HEK293T (cell line): ENCODE data around the gene PICK1.
A peak's percentile ranks its signal among the peaks of the same experiment; 100 is the strongest.

Experiments used
- CTCF ChIA-PET: fragments of 350-600 bp; formaldehyde crosslinking; extraction: SDS; loops from one replicate; lab custom pipeline; 2021; ENCODE audit warnings: antibody characterized with exemption, inconsistent platforms; lab: Yijun Ruan, JAX
- POLR2A ChIA-PET: fragments of 350-600 bp; formaldehyde crosslinking; extraction: SDS; loops from one replicate; lab custom pipeline; 2020; ENCODE audit warnings: antibody characterized with exemption, inconsistent platforms; lab: Yijun Ruan, JAX
- DNase-seq: peaks from one replicate; pipeline ENCODE4 v3.0.0; 2012; ENCODE audit warnings: mixed read lengths; ENCODE audit errors: extremely low spot score
- ARNT ChIP-seq: fragments of 450-650 bp; IDR thresholded peaks from 2 replicates; pipeline ENCODE4 v1.6.1; 2017; ENCODE audit warnings: mild to moderate bottlenecking
- BHLHE40 ChIP-seq: fragments of 450-650 bp; IDR thresholded peaks from 2 replicates; pipeline ENCODE4 v1.6.1; 2016; ENCODE audit warnings: mild to moderate bottlenecking, moderate library complexity, borderline replicate concordance
- CTBP1 ChIP-seq: fragments of 450-650 bp; IDR thresholded peaks from 2 replicates; pipeline ENCODE4 v1.6.1; 2016; ENCODE audit warnings: borderline replicate concordance
- ELF4 ChIP-seq: fragments of 450-650 bp; IDR thresholded peaks from 2 replicates; pipeline ENCODE4 v1.6.1; 2017; ENCODE audit warnings: antibody characterized with exemption
- FOXA1 ChIP-seq: fragments of 450-650 bp; IDR thresholded peaks from 2 replicates; pipeline ENCODE4 v1.6.1; 2016; ENCODE audit warnings: mild to moderate bottlenecking
- FOXK2 ChIP-seq: fragments of 450-650 bp; IDR thresholded peaks from 2 replicates; pipeline ENCODE4 v1.6.1; 2016; ENCODE audit warnings: mild to moderate bottlenecking
- FOXM1 ChIP-seq: fragments of 450-650 bp; IDR thresholded peaks from 2 replicates; pipeline ENCODE4 v1.6.1; 2017; ENCODE audit warnings: mild to moderate bottlenecking, borderline replicate concordance
- HDGF ChIP-seq: fragments of 450-650 bp; IDR thresholded peaks from 2 replicates; pipeline ENCODE4 v1.6.1; 2017; ENCODE audit warnings: antibody characterized with exemption, borderline replicate concordance
- L3MBTL2 ChIP-seq: fragments of 450-650 bp; conservative IDR thresholded peaks from 2 replicates; pipeline ENCODE4 v1.6.1; 2016; ENCODE audit warnings: mild to moderate bottlenecking
- LEF1 ChIP-seq: fragments of 450-650 bp; IDR thresholded peaks from 2 replicates; pipeline ENCODE4 v1.6.1; 2017; ENCODE audit warnings: mild to moderate bottlenecking, borderline replicate concordance
- NFRKB ChIP-seq: fragments of 450-650 bp; IDR thresholded peaks from 2 replicates; pipeline ENCODE4 v1.6.1; 2016; ENCODE audit warnings: mild to moderate bottlenecking, moderate library complexity
- PKNOX1 ChIP-seq: fragments of 450-650 bp; IDR thresholded peaks from 2 replicates; pipeline ENCODE4 v1.6.1; 2016
- SP1 ChIP-seq: fragments of 450-650 bp; IDR thresholded peaks from 2 replicates; pipeline ENCODE4 v1.6.1; 2017
- SUZ12 ChIP-seq: fragments of 450-650 bp; IDR thresholded peaks from 2 replicates; pipeline ENCODE4 v1.6.1; 2016; ENCODE audit warnings: mild to moderate bottlenecking
- TARDBP ChIP-seq: fragments of 450-650 bp; IDR thresholded peaks from 2 replicates; pipeline ENCODE4 v1.6.1; 2016
- ZNF384 ChIP-seq: fragments of 450-650 bp; IDR thresholded peaks from 2 replicates; pipeline ENCODE4 v1.6.1; 2016

Gene PICK1

GRCh38 chr22:38097058-38097457, 39.9 kb downstream of the PICK1 start:
- TF ChIP-seq ARNT (no peak), FOXA1 (no peak), FOXK2 (no peak), ELF4 (no peak), HDGF (no peak), PKNOX1 (no peak), SUZ12 (no peak)
- POLR2A ChIA-PET, result no interaction called here
- CTCF ChIA-PET, result interaction anchor here (1.3 to 1.8 kb wide), 3 partner anchors 11 to 44 kb away, joined by 3 to 9 read pairs (median 4); no protein-coding TSS in a partner anchor
- no peak for DNase-seq

GRCh38 chr22:38097557-38098409, 40.6 kb downstream of the PICK1 start:
- no peak for DNase-seq
- TF ChIP-seq L3MBTL2 (peak; percentile 54), NFRKB (no peak), CTBP1 (no peak), FOXM1 (no peak), SP1 (no peak), TARDBP (no peak), BHLHE40 (no peak), LEF1 (no peak)
- CTCF ChIA-PET, result interaction anchor here (0.5 to 1.8 kb wide), 4 partner anchors 10 to 45 kb away, joined by 3 to 9 read pairs (median 4); no protein-coding TSS in a partner anchor
- POLR2A ChIA-PET, result interaction anchor here (0.9 kb wide), 1 partner anchor 28 kb away, joined by 3 read pairs; no protein-coding TSS in a partner anchor

DNA sequence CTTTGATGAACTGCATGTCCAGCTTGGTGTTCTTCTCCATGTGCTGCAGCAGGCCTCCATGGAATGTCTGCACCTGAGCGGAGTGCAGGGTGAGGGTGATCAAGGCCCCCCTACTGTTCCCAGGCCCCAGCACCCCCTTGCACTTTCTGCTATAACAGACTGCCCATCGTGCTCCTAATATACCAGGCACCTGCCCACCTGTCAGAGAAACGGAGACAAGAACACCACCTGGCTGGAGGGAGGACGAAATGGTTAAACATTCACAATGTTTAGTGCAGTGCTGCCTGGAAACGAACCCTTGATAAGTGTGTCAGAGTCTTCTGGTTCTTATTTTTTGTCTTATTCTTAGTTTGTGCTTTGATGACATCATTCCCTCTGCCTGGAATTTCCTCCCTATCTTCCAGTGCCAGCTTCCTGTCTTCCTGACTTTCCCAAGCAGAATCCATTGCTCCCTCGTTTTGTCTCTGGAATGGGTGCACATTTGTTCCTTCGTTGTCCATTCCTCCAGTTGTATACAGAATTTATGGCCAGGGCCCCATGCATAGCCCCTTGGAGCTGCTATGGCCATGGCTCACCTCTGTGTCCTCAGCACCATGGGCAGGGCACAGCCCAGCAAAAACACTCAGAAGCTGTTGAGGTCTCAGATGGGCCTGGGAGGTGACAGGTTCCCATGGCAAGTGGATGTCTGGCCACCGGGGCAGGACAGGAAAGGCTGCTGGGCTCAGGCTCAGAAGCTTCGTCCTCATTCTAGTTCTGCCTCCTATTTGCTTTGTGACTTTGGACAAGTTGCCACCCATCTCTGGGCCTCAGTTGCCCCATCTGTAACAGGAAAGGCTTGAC, 41.4 kb downstream of the PICK1 start:
- ChIA-PET CTCF (interaction anchor here (1.7 to 1.8 kb wide), 2 partner anchors 10 to 46 kb away, joined by 3 to 9 read pairs; no protein-coding TSS in a partner anchor), POLR2A (interaction anchor here (0.9 kb wide), 1 partner anchor 28 kb away, joined by 3 read pairs; no protein-coding TSS in a partner anchor)
- no peak for TF ChIP-seq SUZ12
- no peak for TF ChIP-seq FOXA1
- no peak for TF ChIP-seq FOXK2
- no peak for TF ChIP-seq BHLHE40
- TF ChIP-seq SP1, result no peak
- no peak for TF ChIP-seq FOXM1
- no peak for DNase-seq

DNA sequence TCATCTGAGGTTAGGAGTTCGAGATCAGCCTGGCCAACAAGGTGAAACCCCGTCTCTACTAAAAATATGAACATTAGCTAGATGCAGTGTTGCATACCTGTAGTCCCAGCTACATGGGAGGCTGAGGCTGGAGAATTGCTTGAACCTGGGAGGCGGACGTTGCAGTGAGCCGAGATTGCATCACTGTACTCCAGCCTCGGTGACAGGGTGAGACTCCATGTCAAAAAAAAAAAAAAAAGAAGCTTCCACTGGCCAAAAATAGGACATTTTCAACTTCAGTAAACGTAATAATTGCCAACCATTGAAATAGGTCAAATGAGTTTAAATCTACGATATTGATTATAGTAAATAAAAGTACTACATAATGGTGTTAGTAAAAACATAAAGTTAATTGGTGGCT, 46.4 kb downstream of the PICK1 start:
- ChIA-PET CTCF (interaction anchor here (0.6 to 1.2 kb wide), 6 partner anchors 9 to 500 kb away, joined by 3 to 11 read pairs (median 3); no protein-coding TSS in a partner anchor), POLR2A (no interaction called here)
- TF ChIP-seq LEF1 (no peak), HDGF (no peak), PKNOX1 (no peak), FOXA1 (no peak), ZNF384 (no peak), FOXM1 (no peak)

GRCh38 chr22:38104084-38104483, 46.9 kb downstream of the PICK1 start:
- ChIA-PET POLR2A (no interaction called here), CTCF (interaction anchor here (0.6 to 1.2 kb wide), 7 partner anchors 9 to 133 kb away, joined by 3 to 11 read pairs (median 3); no protein-coding TSS in a partner anchor)
- no peak for TF ChIP-seq L3MBTL2
- TF ChIP-seq BHLHE40, result no peak
- TF ChIP-seq FOXA1, result no peak
- TF ChIP-seq TARDBP, result no peak
- TF ChIP-seq ELF4, result no peak
- TF ChIP-seq PKNOX1, result no peak
- TF ChIP-seq ZNF384, result no peak
- TF ChIP-seq LEF1, result no peak
- no peak for TF ChIP-seq NFRKB
- no peak for TF ChIP-seq CTBP1
- peak; percentile 76 for DNase-seq

More for the DNA sequence above, 46.4 kb downstream of the PICK1 start:
- no peak for DNase-seq
